Prostate gland (tissue), 2 donors: ENCODE results near the gene SLC38A6. TPM values are rescaled to one million over a fixed set of nuclear protein-coding genes. Genes with fewer than 3 reads are reported as not detected.

ENCODE experiments used
- DNase-seq: peaks from one replicate; pipeline ENCODE4 v3.0.0-alpha.2; 2019; ENCODE audit warnings: low spot score
- H3K27ac ChIP-seq, 2 donors: fragments of 200-600 bp; sonication (generic); 2 replicates each; pipeline ENCODE4 v1.5.1; 2017 to 2019
- H3K27me3 ChIP-seq: fragments of 200-600 bp; sonication (generic); replicated peaks from 2 replicates; pipeline ENCODE4 v1.5.1; 2019; ENCODE audit not compliant: insufficient read depth
- H3K36me3 ChIP-seq, 2 donors: fragments of 200-600 bp; sonication (generic); 1 replicate in 1 of 2; 2 replicates in 1 of 2; pipeline versions ENCODE4 v1.5.1 to v1.8.1; 2017 to 2019
- H3K4me1 ChIP-seq: fragments of 200-600 bp; sonication (generic); replicated peaks from 2 replicates; pipeline ENCODE4 v1.5.1; 2019
- H3K4me3 ChIP-seq, 2 donors: fragments of 200-600 bp; sonication (generic); 2 replicates each; pipeline ENCODE4 v1.5.1; 2017 to 2019
- H3K9me3 ChIP-seq: fragments of 200-600 bp; sonication (generic); 2 replicates; pipeline ENCODE4 v1.5.1; 2017
- CTCF ChIP-seq, 4 experiments: fragments of 200-600 bp in 2 of 4; fragments of 450-650 bp in 2 of 4; sonication (generic) in 2 of 4; IDR thresholded peaks; 1 replicate in 3 of 4; 2 replicates in 1 of 4; pipeline ENCODE4 v1.5.1; 2016 to 2019; ENCODE audit warnings: antibody characterized with exemption in 4 of 4, mild to moderate bottlenecking in 2 of 4, moderate library complexity in 2 of 4
- POLR2A ChIP-seq: fragments of 450-650 bp; IDR thresholded peaks from one replicate; pipeline ENCODE4 v1.6.1; 2016; ENCODE audit warnings: antibody characterized with exemption, mild to moderate bottlenecking
- POLR2AphosphoS5 ChIP-seq: sonication (generic); formaldehyde crosslinking; IDR thresholded peaks from one replicate; pipeline ENCODE4 v1.6.1; 2017; ENCODE audit warnings: antibody characterized with exemption
- WGBS: methylation state at CpG from one replicate; pipeline ENCODE4 v1.1.5; 2018; 5-methylcytosine and 5-hydroxymethylcytosine counted together
- intact Hi-C: fragments of 100-400 bp; cut with DNase I; formaldehyde crosslinking; loops from one replicate; pipeline ENCODE4 v1.14.2; 2022
- total RNA-seq, 2 donors: library from RNA; depleted of rRNA; stranded (reverse); fragments of >200 nt; gene quantifications; one replicate each; pipeline ENCODE4 v1.1.0, GENCODE V29; 2016

Gene SLC38A6
- total RNA-seq, 2 donors from 2014 or later = 13.7 to 15.1 TPM

GRCh38 chr14:61041704-61042103, 60.7 kb downstream of the SLC38A6 start:
- no peak for DNase-seq
- no peak for TF ChIP-seq POLR2A
- TF ChIP-seq CTCF (IDR thresholded peaks at IDR 0.05) = no peak
- TF ChIP-seq POLR2AphosphoS5 = no peak
- H3K9me3 ChIP-seq = no peaks in the 10 kb centered on the region
- no peaks in the 10 kb centered on the region for H3K4me1 ChIP-seq
- intact Hi-C loops = no loop called here
- no peak overlapping the region for H3K27ac ChIP-seq
- no peaks in the 10 kb centered on the region for H3K36me3 ChIP-seq
- WGBS = 68% methylated on average over 3 of the region's 3 CpGs
- no peak overlapping the region for H3K4me3 ChIP-seq
- no peaks in the 10 kb centered on the region for H3K27me3 ChIP-seq

GRCh38 chr14:61042220-61042619, 61.2 kb downstream of the SLC38A6 start:
- Histone ChIP-seq H3K4me1 (no peaks in the 10 kb centered on the region), H3K36me3 (no peaks in the 10 kb centered on the region), H3K27ac (no peak overlapping the region), H3K27me3 (no peaks in the 10 kb centered on the region), H3K9me3 (no peaks in the 10 kb centered on the region), H3K4me3 (no peak overlapping the region)
- no peak for DNase-seq
- intact Hi-C loops = no loop called here
- TF ChIP-seq POLR2A = no peak

GRCh38 chr14:61043506-61043905, 62.5 kb downstream of the SLC38A6 start:
- no peak overlapping the region for H3K27ac ChIP-seq
- no peaks in the 10 kb centered on the region for H3K4me1 ChIP-seq
- no peak for DNase-seq
- no peaks in the 10 kb centered on the region for H3K9me3 ChIP-seq
- no peak overlapping the region for H3K4me3 ChIP-seq
- WGBS = 100% methylated on average over 1 of the region's 1 CpG
- H3K27me3 ChIP-seq = no peaks in the 10 kb centered on the region
- H3K36me3 ChIP-seq = no peaks in the 10 kb centered on the region
- TF ChIP-seq POLR2A (no peak), CTCF (IDR thresholded peaks at IDR 0.05) (no peak), POLR2AphosphoS5 (no peak)
- intact Hi-C loops = no loop called here

GRCh38 chr14:61047021-61047420, 66.0 kb downstream of the SLC38A6 start:
- no peaks in the 10 kb centered on the region for H3K9me3 ChIP-seq
- no peak overlapping the region for H3K4me3 ChIP-seq
- no peaks in the 10 kb centered on the region for H3K4me1 ChIP-seq
- no peaks in the 10 kb centered on the region for H3K27me3 ChIP-seq
- intact Hi-C loops = no loop called here
- TF ChIP-seq POLR2A (no peak), POLR2AphosphoS5 (no peak), CTCF (IDR thresholded peaks at IDR 0.05) (no peak)
- no peak overlapping the region for H3K27ac ChIP-seq
- H3K36me3 ChIP-seq = no peaks in the 10 kb centered on the region
- no peak for DNase-seq

GRCh38 chr14:61048640-61049039, 67.6 kb downstream of the SLC38A6 start:
- no peak for TF ChIP-seq CTCF (IDR thresholded peaks at IDR 0.05)
- Histone ChIP-seq H3K36me3 (no peaks in the 10 kb centered on the region), H3K27me3 (no peaks in the 10 kb centered on the region), H3K9me3 (no peaks in the 10 kb centered on the region), H3K27ac (no peak overlapping the region), H3K4me3 (no peak overlapping the region), H3K4me1 (no peaks in the 10 kb centered on the region)
- intact Hi-C loops = no loop called here
- no peak for DNase-seq

GRCh38 chr14:61050417-61050816, 69.4 kb downstream of the SLC38A6 start:
- H3K36me3 ChIP-seq = no peaks in the 10 kb centered on the region
- TF ChIP-seq POLR2A = no peak
- no peak for TF ChIP-seq CTCF (IDR thresholded peaks at IDR 0.05)
- TF ChIP-seq POLR2AphosphoS5 = no peak
- intact Hi-C loops = no loop called here
- H3K27ac ChIP-seq = no peak overlapping the region
- H3K4me3 ChIP-seq = no peak overlapping the region
- WGBS = 84% methylated on average over 2 of the region's 2 CpGs
- no peaks in the 10 kb centered on the region for H3K9me3 ChIP-seq
- no peak for DNase-seq
- H3K27me3 ChIP-seq = no peaks in the 10 kb centered on the region
- H3K4me1 ChIP-seq = no peaks in the 10 kb centered on the region
